ENCODE measurements around the gene PSMC3IP. TPM values are rescaled to one million over a fixed set of nuclear protein-coding genes. Genes with fewer than 3 reads are reported as not detected.
"Not testable (repeated sequence)": the region's sequence is repeated elsewhere in the genome, so short reads cannot be mapped to it uniquely, and the experiment has no call there.

The PSMC3IP gene
- total RNA-seq, 1 experiment from 2014 or later, result 31.9 TPM

GRCh38 chr17:42612013-42612412 is 34.5 kb upstream of the PSMC3IP start:
- Histone ChIP-seq H3K9me3 (ENCODE audit: low read depth, low read length, poor library complexity, severe bottlenecking) (no peaks in the 10 kb centered on the region), H3K27ac (ENCODE audit: low read depth, low read length, poor library complexity, severe bottlenecking) (no peak overlapping the region), H3K36me3 (ENCODE audit: insufficient read depth, low read length, poor library complexity, severe bottlenecking) (peaks cover 5% of the 10 kb centered on the region), H3K27me3 (replicated peaks; ENCODE audit: insufficient read depth, low read depth, low read length, poor library complexity) (no peaks in the 10 kb centered on the region), H3K4me1 (ENCODE audit: insufficient read depth, low read length, poor library complexity, severe bottlenecking) (no peaks in the 10 kb centered on the region), H3K4me3 (ENCODE audit: low read depth, low read length, poor library complexity, severe bottlenecking) (no peak overlapping the region)
- CTCF ChIA-PET, result no interaction called here
- intact Hi-C loops (cut with micrococcal nuclease; ENCODE audit: unreplicated experiment), result no loop called here
- BruUV-seq (replicated peaks), result no TSS peak
- no peak for DNase-seq (ENCODE audit: low spot score)
- POLR2A ChIA-PET (ENCODE audit: low non-redundant PET), result no interaction called here
- TF ChIP-seq EZH2 (IDR thresholded peaks at IDR 0.05; ENCODE audit: borderline replicate concordance, low read depth, low read length, poor library complexity, severe bottlenecking), result no peak
- TF ChIP-seq, protein P1, sequence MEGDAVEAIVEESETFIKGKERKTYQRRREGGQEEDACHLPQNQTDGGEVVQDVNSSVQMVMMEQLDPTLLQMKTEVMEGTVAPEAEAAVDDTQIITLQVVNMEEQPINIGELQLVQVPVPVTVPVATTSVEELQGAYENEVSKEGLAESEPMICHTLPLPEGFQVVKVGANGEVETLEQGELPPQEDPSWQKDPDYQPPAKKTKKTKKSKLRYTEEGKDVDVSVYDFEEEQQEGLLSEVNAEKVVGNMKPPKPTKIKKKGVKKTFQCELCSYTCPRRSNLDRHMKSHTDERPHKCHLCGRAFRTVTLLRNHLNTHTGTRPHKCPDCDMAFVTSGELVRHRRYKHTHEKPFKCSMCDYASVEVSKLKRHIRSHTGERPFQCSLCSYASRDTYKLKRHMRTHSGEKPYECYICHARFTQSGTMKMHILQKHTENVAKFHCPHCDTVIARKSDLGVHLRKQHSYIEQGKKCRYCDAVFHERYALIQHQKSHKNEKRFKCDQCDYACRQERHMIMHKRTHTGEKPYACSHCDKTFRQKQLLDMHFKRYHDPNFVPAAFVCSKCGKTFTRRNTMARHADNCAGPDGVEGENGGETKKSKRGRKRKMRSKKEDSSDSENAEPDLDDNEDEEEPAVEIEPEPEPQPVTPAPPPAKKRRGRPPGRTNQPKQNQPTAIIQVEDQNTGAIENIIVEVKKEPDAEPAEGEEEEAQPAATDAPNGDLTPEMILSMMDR (conservative IDR thresholded peaks at IDR 0.05; ENCODE audit: low read depth, low read length), result no peak

DNA sequence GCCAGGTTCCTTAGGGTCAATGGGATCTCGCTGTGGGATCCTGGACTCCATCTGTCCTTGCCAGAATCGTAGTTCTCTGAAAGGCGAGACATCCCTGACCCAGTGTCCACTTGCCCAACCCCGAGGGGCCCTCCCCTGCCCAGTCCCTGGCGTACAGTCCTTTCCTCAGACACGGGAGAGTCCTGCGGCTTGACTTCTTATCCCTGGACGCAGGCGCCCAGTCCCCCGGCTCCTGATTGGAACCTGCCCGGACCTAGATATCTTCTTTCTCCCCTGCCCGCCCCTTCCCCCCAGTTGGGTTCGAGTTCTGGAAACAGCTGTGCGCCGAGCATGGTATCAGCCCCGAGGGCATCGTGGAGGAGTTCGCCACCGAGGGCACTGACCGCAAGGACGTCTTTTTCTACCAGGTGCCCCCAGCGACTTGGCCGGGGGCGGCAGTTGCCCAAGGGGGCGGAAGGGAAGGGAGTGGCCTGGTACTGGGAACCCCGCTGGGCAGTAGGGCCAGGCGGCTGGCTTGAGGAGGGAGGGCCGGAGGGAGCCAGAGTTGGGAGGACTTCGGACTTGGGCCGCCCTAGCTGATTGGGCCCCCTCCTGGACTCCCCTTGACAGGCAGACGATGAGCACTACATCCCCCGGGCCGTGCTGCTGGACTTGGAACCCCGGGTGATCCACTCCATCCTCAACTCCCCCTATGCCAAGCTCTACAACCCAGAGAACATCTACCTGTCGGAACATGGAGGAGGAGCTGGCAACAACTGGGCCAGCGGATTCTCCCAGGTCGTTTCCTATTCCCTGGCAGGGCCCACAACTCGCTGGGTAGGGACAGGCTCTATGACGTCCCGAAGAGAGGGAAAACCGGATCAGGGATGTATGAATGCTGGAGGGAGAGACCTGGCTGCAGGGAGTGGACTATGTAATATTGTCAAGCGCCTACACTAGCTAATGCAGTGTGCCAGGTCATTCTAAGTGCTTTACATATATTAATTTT is 32.6 kb upstream of the PSMC3IP start:
- Histone ChIP-seq H3K4me3 (ENCODE audit: low read depth, low read length, poor library complexity, severe bottlenecking) (peak overlapping the region; percentile 82), H3K27ac (ENCODE audit: low read depth, low read length, poor library complexity, severe bottlenecking) (peak overlapping the region; percentile 84)
- H3K4me1 ChIP-seq (ENCODE audit: insufficient read depth, low read length, poor library complexity, severe bottlenecking); POLR2A ChIA-PET (ENCODE audit: low non-redundant PET); DNase-seq (ENCODE audit: low spot score); H3K9me3 ChIP-seq (ENCODE audit: low read depth, low read length, poor library complexity, severe bottlenecking); BruUV-seq (replicated peaks); H3K27me3 ChIP-seq (replicated peaks; ENCODE audit: insufficient read depth, low read depth, low read length, poor library complexity); H3K36me3 ChIP-seq (ENCODE audit: insufficient read depth, low read length, poor library complexity, severe bottlenecking): not testable (repeated sequence)
- CTCF ChIA-PET, result interaction anchor here (0.5 kb wide), 1 partner anchor 393 kb away, joined by 5 read pairs; no protein-coding TSS in a partner anchor
- intact Hi-C loops (cut with micrococcal nuclease; ENCODE audit: unreplicated experiment), result loop anchor here (2.0 kb wide), 1 partner anchor 67 kb away; the partner anchor contains the start of gene PLEKHH3

DNA sequence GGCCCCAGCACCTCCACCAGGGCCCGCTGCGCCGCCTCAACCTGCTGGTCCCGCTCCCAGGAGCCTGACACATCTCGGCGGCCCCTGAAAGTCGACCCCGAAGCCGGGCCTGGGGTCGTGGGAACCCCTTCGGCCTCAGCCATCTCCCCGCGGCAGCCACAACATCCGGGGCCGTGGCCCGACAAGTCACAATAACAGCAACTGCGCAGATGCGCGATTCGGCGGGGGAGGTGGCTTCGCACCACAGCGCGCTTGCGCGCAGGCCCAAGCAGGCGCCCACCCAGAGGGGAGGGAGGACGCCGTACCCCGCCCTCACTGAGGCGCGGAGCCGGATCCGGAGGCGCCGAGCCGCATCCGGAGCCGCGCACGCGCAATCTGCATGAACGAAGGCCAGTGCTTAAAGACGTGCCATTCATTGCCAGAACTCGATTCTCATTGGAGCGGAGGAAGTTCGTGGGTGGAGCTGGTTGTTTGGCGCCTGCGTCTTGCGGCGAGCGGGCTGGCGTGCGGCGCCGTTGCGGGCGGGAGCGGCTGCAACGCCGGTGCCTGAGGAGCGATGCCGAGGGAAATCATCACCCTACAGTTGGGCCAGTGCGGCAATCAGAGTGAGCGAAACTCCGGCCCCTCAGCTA is 31.8 kb upstream of the PSMC3IP start, which contains the start of the genes RETREG3 and TUBG1:
TSS of gene RETREG3 (minus strand) at position 193 of the 632 bp plus-strand sequence. CDS start at position 143, 50 bp downstream.
TSS of gene TUBG1 (plus strand) at position 502 of the 632 bp plus-strand sequence. CDS start at position 557, 55 bp downstream.
- POLR2A ChIA-PET (ENCODE audit: low non-redundant PET), result no interaction called here
- intact Hi-C loops (cut with micrococcal nuclease; ENCODE audit: unreplicated experiment), result loop anchor here (2.0 kb wide), 1 partner anchor 68 kb away; the partner anchor contains the start of gene PLEKHH3
- TF ChIP-seq, protein P1 (conservative IDR thresholded peaks at IDR 0.05; ENCODE audit: low read depth, low read length), result no peak
- TF ChIP-seq EZH2 (IDR thresholded peaks at IDR 0.05; ENCODE audit: borderline replicate concordance, low read depth, low read length, poor library complexity, severe bottlenecking), result no peak
- Histone ChIP-seq H3K9me3 (ENCODE audit: low read depth, low read length, poor library complexity, severe bottlenecking) (no peaks in the 10 kb centered on the region), H3K4me1 (ENCODE audit: insufficient read depth, low read length, poor library complexity, severe bottlenecking) (no peaks in the 10 kb centered on the region), H3K27me3 (replicated peaks; ENCODE audit: insufficient read depth, low read depth, low read length, poor library complexity) (no peaks in the 10 kb centered on the region), H3K4me3 (ENCODE audit: low read depth, low read length, poor library complexity, severe bottlenecking) (peak within 1 kb of the TSS; percentile 82), H3K36me3 (ENCODE audit: insufficient read depth, low read length, poor library complexity, severe bottlenecking) (no peaks in the 10 kb centered on the region), H3K27ac (ENCODE audit: low read depth, low read length, poor library complexity, severe bottlenecking) (peak within 1 kb of the TSS; percentile 84)
- no TSS peak for BruUV-seq (replicated peaks)
- peak; percentile 96 for DNase-seq (ENCODE audit: low spot score)
- CTCF ChIA-PET, result interaction anchor here (0.5 kb wide), 1 partner anchor 394 kb away, joined by 5 read pairs; no protein-coding TSS in a partner anchor
